ENCODE data around the gene L3MBTL4.
"Not testable (repeated sequence)": the region's sequence is repeated elsewhere in the genome, so short reads cannot be mapped to it uniquely, and the experiment has no call there.

Gene L3MBTL4

GRCh38 chr18:6414723-6415417 is at the start of gene L3MBTL4:
TSS of gene L3MBTL4 (minus strand) at chr18:6414911. CDS start at chr18:6311625, 103,286 bp downstream.
- DNase-seq, result peak; percentile 78

GRCh38 chr18:6452194-6452593 is 37.5 kb upstream of the L3MBTL4 start:
- DNase-seq, result no peak

GRCh38 chr18:6449213-6449612 is 34.5 kb upstream of the L3MBTL4 start:
- DNase-seq, result no peak

- no peak for DNase-seq
These were observed 29.9 kb upstream of the L3MBTL4 start for GRCh38 chr18:6444466-6445228.

- DNase-seq, result no peak
These were observed 26.5 kb upstream of the L3MBTL4 start for GRCh38 chr18:6441200-6441599.

- DNase-seq, result no peak
These were observed 23.5 kb upstream of the L3MBTL4 start for GRCh38 chr18:6437937-6438818.

GRCh38 chr18:6435731-6436130 is 21.0 kb upstream of the L3MBTL4 start:
- DNase-seq, result no peak

- no peak for DNase-seq
These were observed 20.4 kb upstream of the L3MBTL4 start for GRCh38 chr18:6434987-6435709.

- no peak for DNase-seq
These were observed 19.8 kb upstream of the L3MBTL4 start for GRCh38 chr18:6434481-6434880.

GRCh38 chr18:6431659-6432318 is 17.1 kb upstream of the L3MBTL4 start:
- DNase-seq, result no peak

- no peak for DNase-seq
These were observed 14.2 kb upstream of the L3MBTL4 start for GRCh38 chr18:6428851-6429395.

- no peak for DNase-seq
These were observed 12.6 kb upstream of the L3MBTL4 start for GRCh38 chr18:6427286-6427685.

- DNase-seq, result no peak
These were observed 8.6 kb upstream of the L3MBTL4 start for GRCh38 chr18:6423289-6423688.

- DNase-seq, result peak; percentile 23
These were observed 491 bp downstream of the L3MBTL4 start for GRCh38 chr18:6414118-6414722.

- no peak for DNase-seq
These were observed 1.1 kb downstream of the L3MBTL4 start for GRCh38 chr18:6413579-6414117.

- no peak for DNase-seq
These were observed 1.7 kb downstream of the L3MBTL4 start for GRCh38 chr18:6412933-6413472.

GRCh38 chr18:6411382-6411781 is 3.3 kb downstream of the L3MBTL4 start:
- no peak for DNase-seq

GRCh38 chr18:6409933-6410332 is 4.8 kb downstream of the L3MBTL4 start:
- DNase-seq, result no peak

GRCh38 chr18:6408543-6408942 is 6.2 kb downstream of the L3MBTL4 start:
- not testable (repeated sequence) for DNase-seq

GRCh38 chr18:6406910-6407470 is 7.7 kb downstream of the L3MBTL4 start:
- peak; percentile 57 for DNase-seq

Data from NCI-H345 (cell line).